GM23248 (cell line): ENCODE data around the gene SCD5. TPM values are rescaled to one million over a fixed set of nuclear protein-coding genes. Genes with fewer than 3 reads are reported as not detected.

Source experiments
- DNase-seq: peaks from one replicate; pipeline ENCODE4 v3.0.0-alpha.2; 2015
- H2AFZ ChIP-seq: fragments of 200-600 bp; sonication (generic); 2 replicates; pipeline ENCODE4 v1.6.1; 2016; ENCODE audit warnings: antibody characterized with exemption
- H3F3A ChIP-seq: fragments of 200-600 bp; sonication (generic); 2 replicates; pipeline ENCODE4 v1.6.1; 2016; ENCODE audit warnings: mild to moderate bottlenecking, antibody characterized with exemption, mixed run types; ENCODE audit not compliant: insufficient read depth
- H3K27ac ChIP-seq: fragments of 200-600 bp; sonication (generic); 2 replicates; pipeline ENCODE4 v1.5.1; 2016; ENCODE audit warnings: mild to moderate bottlenecking
- H3K27me3 ChIP-seq: fragments of 200-600 bp; sonication (generic); replicated peaks from 2 replicates; pipeline ENCODE4 v1.6.1; 2016; ENCODE audit warnings: mild to moderate bottlenecking; ENCODE audit not compliant: insufficient read depth
- H3K36me3 ChIP-seq: fragments of 200-600 bp; sonication (generic); 2 replicates; pipeline ENCODE4 v1.6.1; 2016; ENCODE audit warnings: low read depth, mild to moderate bottlenecking
- H3K4me1 ChIP-seq: fragments of 200-600 bp; sonication (generic); 2 replicates; pipeline ENCODE4 v1.6.1; 2016; ENCODE audit warnings: mild to moderate bottlenecking; ENCODE audit not compliant: insufficient read depth
- H3K4me2 ChIP-seq: fragments of 200-600 bp; sonication (generic); one replicate; pipeline ENCODE4 v1.6.1; 2016; ENCODE audit warnings: mild to moderate bottlenecking; ENCODE audit not compliant: unreplicated experiment
- H3K4me3 ChIP-seq: fragments of 200-600 bp; sonication (generic); 2 replicates; pipeline ENCODE4 v1.5.1; 2016; ENCODE audit warnings: mild to moderate bottlenecking
- H3K79me2 ChIP-seq: fragments of 200-600 bp; sonication (generic); 2 replicates; pipeline ENCODE4 v1.6.1; 2016; ENCODE audit warnings: mild to moderate bottlenecking; ENCODE audit not compliant: insufficient read depth
- H3K9ac ChIP-seq: fragments of 200-600 bp; sonication (generic); 2 replicates; pipeline ENCODE4 v1.6.1; 2016; ENCODE audit warnings: mild to moderate bottlenecking
- H3K9me2 ChIP-seq: fragments of 200-600 bp; sonication (generic); 2 replicates; pipeline ENCODE4 v1.6.1; 2016; ENCODE audit warnings: mixed run types, mild to moderate bottlenecking, moderate library complexity; ENCODE audit not compliant: insufficient read depth
- H3K9me3 ChIP-seq: fragments of 200-600 bp; sonication (generic); one replicate; pipeline ENCODE4 v1.6.1; 2017; ENCODE audit warnings: low read depth
- H4K20me1 ChIP-seq: fragments of 200-600 bp; sonication (generic); 2 replicates; pipeline ENCODE4 v1.6.0; 2016; ENCODE audit not compliant: insufficient read depth
- EZH2 ChIP-seq: fragments of 200-600 bp; sonication (generic); IDR thresholded peaks from 2 replicates; pipeline ENCODE4 v1.6.1; 2018; ENCODE audit warnings: antibody characterized with exemption, mild to moderate bottlenecking; ENCODE audit not compliant: insufficient read depth, poor library complexity, severe bottlenecking
- EZH2phosphoT487 ChIP-seq: fragments of 200-600 bp; sonication (generic); IDR thresholded peaks from 2 replicates; pipeline ENCODE4 v1.6.1; 2018; ENCODE audit warnings: antibody characterized with exemption, moderate library complexity, mild to moderate bottlenecking, low read depth; ENCODE audit not compliant: insufficient read depth
- WGBS, 2 experiments: methylation state at CpG; one replicate each; pipeline ENCODE4 v1.1.6; 2015 to 2017; ENCODE audit warnings: low lambda C conversion rate in 2 of 2, low coverage in 1 of 2; ENCODE audit errors: missing lambda C conversion rate in 2 of 2; 5-methylcytosine and 5-hydroxymethylcytosine counted together
- in situ Hi-C: fragments of 300-500 bp; cut with MboI; formaldehyde crosslinking; loops from 2 replicates; pipeline ENCODE4 v1.15.0; 2020
- polyA plus RNA-seq: library from polyadenylated mRNA; unstranded; fragments of >200 nt; fragmentation: Nextera tagmentation; extraction: Ambion mirVana; gene quantifications from 2 replicates; pipeline ENCODE4 v1.2.1, GENCODE V29; 2016
- total RNA-seq: library from RNA; depleted of rRNA; stranded (reverse); fragments of >200 nt; shearing (Covaris generic); gene quantifications from 2 replicates; pipeline ENCODE4 v1.2.3, GENCODE V29; 2014

The SCD5 gene
- total and polyA plus RNA-seq, 2 experiments from 2014 or later, result 12.5 to 39.8 TPM

GRCh38 chr4:82797405-82798111 lies 1.0 kb downstream of the SCD5 start:
- WGBS, 2 experiments, result 5 to 6% methylated on average over 40 to 43 of the region's 47 CpGs
- H3K4me2 ChIP-seq, result peak overlapping the region; percentile 82
- peaks cover 25% of the 10 kb centered on the region for H3K4me1 ChIP-seq
- H3K9ac ChIP-seq, result peak overlapping the region; percentile 36; the same call in 1 of the 2 replicates
- H3K27ac ChIP-seq, result no peak overlapping the region
- peaks cover 43% of the 10 kb centered on the region for H3K79me2 ChIP-seq
- peak; percentile 64 for DNase-seq
- no peaks in the 10 kb centered on the region for H3K27me3 ChIP-seq
- no peaks in the 10 kb centered on the region for H3K9me3 ChIP-seq
- TF ChIP-seq EZH2phosphoT487 (no peak), EZH2 (no peak)
- H3K36me3 ChIP-seq, result no peaks in the 10 kb centered on the region
- in situ Hi-C loops, result no loop called here
- H3F3A ChIP-seq, result peaks cover 26% of the 10 kb centered on the region
- no peaks in the 10 kb centered on the region for H3K9me2 ChIP-seq
- no peaks in the 10 kb centered on the region for H4K20me1 ChIP-seq
- peak overlapping the region; percentile 55 for H2AFZ ChIP-seq
- peak overlapping the region; percentile 83 for H3K4me3 ChIP-seq

GRCh38 chr4:82797040-82797404 lies 1.6 kb downstream of the SCD5 start:
- Histone ChIP-seq H3K9me3 (no peaks in the 10 kb centered on the region), H4K20me1 (no peaks in the 10 kb centered on the region), H3K27ac (0 out of 2 replicates have a peak overlapping the region, but pooled peaks have one; percentile 15), H3K9ac (0 out of 2 replicates have a peak overlapping the region, but pooled peaks have one; percentile 36), H3F3A (peaks cover 31% of the 10 kb centered on the region), H3K36me3 (no peaks in the 10 kb centered on the region), H3K9me2 (no peaks in the 10 kb centered on the region), H3K4me3 (peak overlapping the region; percentile 83), H3K4me2 (peak overlapping the region; percentile 82), H3K79me2 (peaks cover 49% of the 10 kb centered on the region), H3K4me1 (peaks cover 28% of the 10 kb centered on the region), H3K27me3 (no peaks in the 10 kb centered on the region), H2AFZ (no peak overlapping the region)
- TF ChIP-seq EZH2 (no peak), EZH2phosphoT487 (no peak)
- 60 to 69% methylated on average over 6 of the region's 6 CpGs for WGBS, 2 experiments
- in situ Hi-C loops, result no loop called here
- peak; percentile 30 for DNase-seq

DNA sequence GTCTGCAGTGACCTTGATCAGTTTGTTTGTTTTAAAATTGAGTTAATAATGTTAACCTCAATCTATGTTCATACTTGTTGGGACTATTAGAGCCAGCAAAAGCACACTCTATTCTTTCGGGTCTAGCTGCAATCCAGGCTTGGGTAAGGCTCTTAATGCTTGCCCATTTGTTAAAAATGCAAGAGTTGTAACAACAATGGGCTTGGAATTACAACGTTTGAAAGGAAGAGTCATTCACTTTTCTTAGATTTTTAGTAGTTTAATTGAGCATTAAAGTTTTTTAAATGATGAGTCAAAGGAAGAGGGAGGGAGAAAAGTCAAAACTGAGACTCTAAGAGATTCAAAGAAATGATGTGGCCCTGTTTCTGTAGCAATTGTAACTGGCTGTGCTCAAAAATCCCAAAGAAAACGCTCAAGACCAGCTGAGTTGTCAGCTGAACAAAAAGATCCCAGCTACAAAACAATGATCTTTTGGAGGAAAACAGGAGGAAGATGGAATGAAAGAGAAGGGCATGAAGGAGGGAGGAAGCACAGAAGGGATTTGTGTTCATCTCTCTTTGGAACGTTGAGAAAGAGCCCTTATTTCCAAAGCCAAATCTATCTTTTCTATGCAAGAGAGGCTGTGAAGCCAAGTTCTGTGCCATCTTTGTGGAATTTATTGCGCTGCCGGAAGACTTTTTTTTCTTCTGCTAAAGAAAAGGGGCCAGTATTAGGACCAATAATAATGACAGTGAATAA lies 5.5 kb downstream of the SCD5 start:
- H3K27ac ChIP-seq, result peak overlapping the region; percentile 55
- in situ Hi-C loops, result no loop called here
- peaks cover 36% of the 10 kb centered on the region for H3F3A ChIP-seq
- no peaks in the 10 kb centered on the region for H4K20me1 ChIP-seq
- peak; percentile 62 for DNase-seq
- peak overlapping the region; percentile 71 for H3K4me2 ChIP-seq
- peaks cover 28% of the 10 kb centered on the region for H3K4me1 ChIP-seq
- H3K79me2 ChIP-seq, result peaks cover 88% of the 10 kb centered on the region
- 44 to 45% methylated on average over 6 of the region's 6 CpGs for WGBS, 2 experiments
- peak overlapping the region; percentile 4; the same call in 1 of the 2 replicates for H2AFZ ChIP-seq
- no peak overlapping the region; the same call in 1 of the 2 replicates for H3K9ac ChIP-seq
- H3K9me2 ChIP-seq, result no peaks in the 10 kb centered on the region
- no peaks in the 10 kb centered on the region for H3K36me3 ChIP-seq
- H3K4me3 ChIP-seq, result peak overlapping the region; percentile 28
- no peak for TF ChIP-seq EZH2phosphoT487
- no peak for TF ChIP-seq EZH2
- H3K27me3 ChIP-seq, result no peaks in the 10 kb centered on the region
- H3K9me3 ChIP-seq, result no peaks in the 10 kb centered on the region

DNA sequence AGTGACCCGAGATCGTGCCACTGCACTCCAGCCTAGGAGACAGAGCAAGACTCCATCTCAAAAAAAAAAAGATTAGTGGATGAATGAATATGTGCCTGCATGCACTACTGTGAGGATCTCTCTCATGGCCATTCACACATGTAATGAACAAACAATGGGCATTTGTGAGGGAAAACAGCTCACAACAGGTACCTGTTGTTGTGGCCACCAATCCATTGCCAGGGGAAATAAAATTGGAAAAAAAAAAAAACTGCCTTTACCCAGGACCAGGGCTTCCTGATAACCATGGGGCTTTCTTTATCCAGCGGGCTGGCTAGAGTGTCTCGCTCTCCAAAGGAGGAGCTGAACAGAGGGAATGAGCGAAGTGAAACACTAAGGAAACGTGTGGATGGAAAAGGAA lies 7.4 kb downstream of the SCD5 start:
- no peak for DNase-seq
- no peak overlapping the region for H2AFZ ChIP-seq
- TF ChIP-seq EZH2 (no peak), EZH2phosphoT487 (no peak)
- no peak overlapping the region for H3K4me3 ChIP-seq
- H3K36me3 ChIP-seq, result no peaks in the 10 kb centered on the region
- H3F3A ChIP-seq, result peaks cover 28% of the 10 kb centered on the region
- H3K27ac ChIP-seq, result no peak overlapping the region
- no peaks in the 10 kb centered on the region for H3K9me3 ChIP-seq
- in situ Hi-C loops, result no loop called here
- H4K20me1 ChIP-seq, result no peaks in the 10 kb centered on the region
- H3K9me2 ChIP-seq, result no peaks in the 10 kb centered on the region
- no peaks in the 10 kb centered on the region for H3K27me3 ChIP-seq
- peaks cover 28% of the 10 kb centered on the region for H3K4me1 ChIP-seq
- WGBS, 2 experiments, result 93 to 96% methylated on average over 6 of the region's 6 CpGs
- H3K4me2 ChIP-seq, result no peak overlapping the region
- H3K79me2 ChIP-seq, result peaks cover 86% of the 10 kb centered on the region
- no peak overlapping the region for H3K9ac ChIP-seq
